HepG2 (cell line): ENCODE data around the gene GOLGA3. TPM values are rescaled to one million over a fixed set of nuclear protein-coding genes. Genes with fewer than 3 reads are reported as not detected.

ENCODE experiments used
- ATAC-seq: fragments of 200-7000 bp; cut with Tn5 transposase; 3 replicates; pipeline ENCODE4 v1.9.1; 2020; ENCODE audit warnings: mild to moderate bottlenecking, moderate library complexity
- BruUV-seq: library from RNA; stranded (reverse); fragments of 400-500 nt; replicated peaks from 2 replicates; lab custom pipeline; 2021; lab: Mats Ljungman, UMichigan
- CTCF ChIA-PET: fragments of 300-600 bp; formaldehyde crosslinking; extraction: SDS; loops from one replicate; lab custom pipeline; 2021; ENCODE audit warnings: low total read pairs, inconsistent platforms, low intra/inter-chr PET ratio; lab: Yijun Ruan, JAX
- POLR2A ChIA-PET: fragments of 350-600 bp; sonication (Branson Sonifier 250); formaldehyde crosslinking; loops from one replicate; lab custom pipeline; 2020; ENCODE audit warnings: antibody characterized with exemption, inconsistent platforms; lab: Yijun Ruan, JAX
- DNase-seq: peaks from one replicate; pipeline ENCODE4 v3.0.0-alpha.2; 2015; ENCODE audit warnings: low spot score
- FAIRE-seq: peaks from 3 replicates; lab custom pipeline; 2011; peaks lifted over from hg19 to GRCh38; lab: Jason Lieb, UNC
- H2AFZ ChIP-seq: one replicate; pipeline ENCODE4 v1.6.1; 2011; ENCODE audit warnings: low read length, inconsistent platforms
- H3K27ac ChIP-seq: fragments of 300-600 bp; 3 replicates; pipeline ENCODE4 v1.8.0; 2011; ENCODE audit warnings: mixed run types, mild to moderate bottlenecking, mixed read lengths, low read length, inconsistent platforms; ENCODE audit not compliant: insufficient read depth; ENCODE audit errors: extremely low read length
- H3K27me3 ChIP-seq, 2 experiments: fragments of 200-600 bp in 1 of 2; 2 replicates in 1 of 2; 3 replicates in 1 of 2; pipeline versions ENCODE4 v1.6.0 to v1.8.0; 2011; ENCODE audit warnings: low read length in 2 of 2, mild to moderate bottlenecking in 2 of 2, moderate library complexity in 2 of 2, inconsistent platforms in 1 of 2; ENCODE audit not compliant: insufficient read depth in 2 of 2, control insufficient read depth in 1 of 2
- H3K36me3 ChIP-seq, 2 experiments: fragments of 200-600 bp in 1 of 2; replicated peaks in 1 of 2; 2 replicates in 1 of 2; 3 replicates in 1 of 2; pipeline versions ENCODE4 v1.5.1 to v1.8.0; 2011; ENCODE audit warnings: low read length in 2 of 2, inconsistent platforms in 1 of 2; ENCODE audit not compliant: insufficient read depth in 2 of 2, control insufficient read depth in 1 of 2
- H3K4me1 ChIP-seq: 2 replicates; pipeline ENCODE4 v1.5.1; 2012; ENCODE audit warnings: low read length, inconsistent platforms; ENCODE audit not compliant: insufficient read depth
- H3K4me2 ChIP-seq: 2 replicates; pipeline ENCODE4 v1.6.0; 2011; ENCODE audit warnings: low read depth, low read length, inconsistent platforms
- H3K4me3 ChIP-seq, 3 experiments: fragments of 200-600 bp in 1 of 3; sonication (generic), shearing (Covaris generic) in 1 of 3; replicated peaks in 1 of 3; 2 replicates each; pipeline ENCODE4 v1.5.1; 2011 to 2016; ENCODE audit warnings: low read length in 3 of 3, inconsistent platforms in 2 of 3, low read depth in 2 of 3, mild to moderate bottlenecking in 2 of 3, control low read depth in 1 of 3, mixed read lengths in 1 of 3; ENCODE audit not compliant: insufficient read depth in 1 of 3
- H3K79me2 ChIP-seq: one replicate; pipeline ENCODE4 v1.6.1; 2011; ENCODE audit warnings: low read length, inconsistent platforms; ENCODE audit not compliant: insufficient read depth
- H3K9ac ChIP-seq: 2 replicates; pipeline ENCODE4 v1.6.0; 2011; ENCODE audit warnings: mild to moderate bottlenecking, low read depth, low read length, inconsistent platforms; ENCODE audit not compliant: insufficient read depth
- H3K9me3 ChIP-seq: 2 replicates; pipeline ENCODE4 v1.5.1; 2012; ENCODE audit warnings: mild to moderate bottlenecking, low read length
- H4K20me1 ChIP-seq: 2 replicates; pipeline ENCODE4 v1.6.0; 2011; ENCODE audit warnings: inconsistent platforms, mild to moderate bottlenecking, low read length, moderate library complexity; ENCODE audit not compliant: insufficient read depth
- CENPX ChIP-seq: sonication (generic); formaldehyde crosslinking; IDR thresholded peaks from 2 replicates; pipeline ENCODE4 v1.9.0; 2021; ENCODE audit warnings: mild to moderate bottlenecking, missing genetic modification reagents, moderate library complexity
- GFI1 ChIP-seq: sonication (generic); formaldehyde crosslinking; IDR thresholded peaks from 2 replicates; pipeline ENCODE4 v1.5.0; 2020; ENCODE audit warnings: missing genetic modification reagents, mild to moderate bottlenecking, borderline replicate concordance
- LCORL ChIP-seq, 2 experiments: fragments of 450-650 bp in 1 of 2; sonication (generic) in 1 of 2; formaldehyde crosslinking in 1 of 2; IDR thresholded peaks; 2 replicates each; pipeline versions ENCODE4 v1.5.0 to v1.6.1; 2017 to 2020; ENCODE audit warnings: antibody characterized with exemption in 1 of 2, missing genetic modification reagents in 1 of 2
- NFE2L1 ChIP-seq: sonication (generic); formaldehyde crosslinking; IDR thresholded peaks from 2 replicates; pipeline ENCODE4 v1.4.0; 2020; ENCODE audit warnings: missing genetic modification reagents, mild to moderate bottlenecking, borderline replicate concordance
- RFXAP ChIP-seq: sonication (generic); formaldehyde crosslinking; IDR thresholded peaks from 2 replicates; pipeline ENCODE4 v1.4.0; 2020; ENCODE audit warnings: missing genetic modification reagents, borderline replicate concordance
- YEATS4 ChIP-seq: sonication (generic); formaldehyde crosslinking; IDR thresholded peaks from 2 replicates; pipeline ENCODE4 v1.4.0; 2020; ENCODE audit warnings: missing genetic modification reagents, borderline replicate concordance
- ZMYM3 ChIP-seq: sonication (generic); formaldehyde crosslinking; IDR thresholded peaks from 2 replicates; pipeline ENCODE4 v1.5.1; 2020; ENCODE audit warnings: mild to moderate bottlenecking, missing genetic modification reagents
- ZNF761 ChIP-seq: sonication (generic); formaldehyde crosslinking; conservative IDR thresholded peaks from 2 replicates; pipeline ENCODE4 v1.4.0; 2020; ENCODE audit warnings: mild to moderate bottlenecking, missing genetic modification reagents
- WGBS: methylation state at CpG from one replicate; pipeline ENCODE4 v1.1.6; 2017; ENCODE audit warnings: low lambda C conversion rate; 5-methylcytosine and 5-hydroxymethylcytosine counted together
- in situ Hi-C: cut with HindIII; loops from 2 replicates; pipeline ENCODE4 v1.10.0; 2017; ENCODE audit warnings: low pct_unique_long_range_greater_than_20kb; ENCODE audit not compliant: extremely low pct_ligation_motif_present
- intact Hi-C: fragments of 100-400 bp; cut with micrococcal nuclease; formaldehyde crosslinking; loops from one replicate; pipeline ENCODE4 v1.10.0; 2022; ENCODE audit not compliant: unreplicated experiment
- polyA plus RNA-seq, 8 experiments: library from polyadenylated mRNA; depleted of rRNA in 3 of 8; stranded (reverse) in 7 of 8; unstranded in 1 of 8; fragments of >200 nt; fragmentation: Illumina TruSeq in 4 of 8; extraction: Trizol in 4 of 8; gene quantifications; 2 replicates each; pipeline versions ENCODE4 v1.2.1 to v1.2.3, GENCODE V29; 2011 to 2016; ENCODE audit warnings: low read depth in 4 of 8, missing spikeins in 1 of 8, mixed read lengths in 1 of 8; ENCODE audit not compliant: insufficient read depth in 1 of 8
- total RNA-seq, 5 experiments: library from RNA; depleted of rRNA; stranded (reverse); fragments of >200 nt; fragmentation: Illumina TruSeq; extraction: Trizol; gene quantifications; 2 replicates each; pipeline ENCODE4 v1.2.3, GENCODE V29; 2016; ENCODE audit warnings: low read depth in 1 of 5
- TF ChIP-seq, protein P1 (sequence below): sonication (generic); formaldehyde crosslinking; IDR thresholded peaks from 2 replicates; pipeline ENCODE4 v1.4.0; 2020; ENCODE audit warnings: missing genetic modification reagents
- TF ChIP-seq, protein P2 (sequence below): fragments of 450-650 bp; IDR thresholded peaks from 2 replicates; pipeline ENCODE4 v1.6.1; 2016
- TF ChIP-seq, protein P3 (sequence below): sonication (generic); formaldehyde crosslinking; IDR thresholded peaks from 2 replicates; pipeline ENCODE4 v1.4.0; 2020; ENCODE audit warnings: missing genetic modification reagents, borderline replicate concordance

The GOLGA3 gene
- total and polyA plus RNA-seq, 2 of the 13 experiments (the other 11 are each of a cell fraction or from before 2014, with no cell fraction given): 22.0 to 43.0 TPM

DNA sequence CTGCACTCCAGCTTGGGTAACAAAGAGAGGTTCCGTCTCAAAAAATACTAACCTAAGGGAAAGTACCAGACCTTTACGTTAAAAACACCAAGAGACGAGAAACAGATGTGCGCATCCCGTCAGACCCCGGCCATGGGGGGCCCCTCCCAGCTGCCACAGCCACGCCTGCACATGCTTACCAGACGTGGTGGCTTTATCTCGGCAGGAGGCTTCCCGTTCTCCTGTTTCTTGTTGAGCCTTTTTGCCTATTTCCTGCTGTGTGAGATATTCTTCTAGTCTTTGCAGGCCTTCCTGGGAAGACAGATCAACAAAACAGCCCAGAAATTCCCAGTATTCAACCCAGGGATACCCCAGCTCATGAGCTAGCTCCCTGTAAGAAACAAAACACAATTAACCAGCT is 94.5 kb downstream of the GOLGA3 start (continued):
- TF ChIP-seq NFE2L1: no peak
- TF ChIP-seq, protein P1, sequence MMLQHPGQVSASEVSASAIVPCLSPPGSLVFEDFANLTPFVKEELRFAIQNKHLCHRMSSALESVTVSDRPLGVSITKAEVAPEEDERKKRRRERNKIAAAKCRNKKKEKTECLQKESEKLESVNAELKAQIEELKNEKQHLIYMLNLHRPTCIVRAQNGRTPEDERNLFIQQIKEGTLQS (CRISPR knock-in tag): no peak
- no peak for TF ChIP-seq GFI1
- no peak for TF ChIP-seq CENPX
- TF ChIP-seq, all 625 proteins: peak for 0

DNA sequence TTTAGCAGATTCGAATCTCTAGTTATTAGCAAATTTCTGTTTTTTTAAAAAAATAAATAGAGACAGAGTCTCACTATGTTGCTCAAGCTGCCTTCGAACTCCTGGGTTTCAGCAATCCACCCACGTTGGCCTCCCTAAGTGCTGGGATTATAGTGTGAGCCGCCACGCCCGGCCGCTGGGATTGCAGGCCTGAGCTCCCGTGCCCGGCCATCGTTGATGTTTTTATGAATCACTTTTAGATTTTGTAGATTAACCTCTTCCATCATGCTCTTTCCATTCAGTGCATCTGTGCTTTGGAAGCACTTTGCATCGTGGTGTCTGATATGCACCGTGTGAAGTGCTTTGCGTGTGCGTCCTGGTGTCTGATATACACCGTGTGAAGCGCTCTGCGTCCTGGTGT is 97.1 kb downstream of the GOLGA3 start:
- intact Hi-C loops (no loop called here), in situ Hi-C loops (no loop called here)
- no peak overlapping the region for H2AFZ ChIP-seq
- BruUV-seq: no TSS peak
- H3K9ac ChIP-seq: no peak overlapping the region
- POLR2A ChIA-PET: no interaction called here
- H3K79me2 ChIP-seq: no peaks in the 10 kb centered on the region
- no peak for ATAC-seq
- H3K27ac ChIP-seq: no peak overlapping the region
- no peaks in the 10 kb centered on the region for H3K4me1 ChIP-seq
- CTCF ChIA-PET: no interaction called here
- H3K9me3 ChIP-seq: no peaks in the 10 kb centered on the region
- peaks cover 29 to 69% of the 10 kb centered on the region in 2 experiments; a peak in 4 of 5 replicates for H3K36me3 ChIP-seq
- no peaks in the 10 kb centered on the region for H3K27me3 ChIP-seq
- 94% methylated on average over 17 of the region's 17 CpGs for WGBS
- no peak for FAIRE-seq
- H3K4me2 ChIP-seq: no peak overlapping the region
- no peak for DNase-seq
- TF ChIP-seq, protein P2, sequence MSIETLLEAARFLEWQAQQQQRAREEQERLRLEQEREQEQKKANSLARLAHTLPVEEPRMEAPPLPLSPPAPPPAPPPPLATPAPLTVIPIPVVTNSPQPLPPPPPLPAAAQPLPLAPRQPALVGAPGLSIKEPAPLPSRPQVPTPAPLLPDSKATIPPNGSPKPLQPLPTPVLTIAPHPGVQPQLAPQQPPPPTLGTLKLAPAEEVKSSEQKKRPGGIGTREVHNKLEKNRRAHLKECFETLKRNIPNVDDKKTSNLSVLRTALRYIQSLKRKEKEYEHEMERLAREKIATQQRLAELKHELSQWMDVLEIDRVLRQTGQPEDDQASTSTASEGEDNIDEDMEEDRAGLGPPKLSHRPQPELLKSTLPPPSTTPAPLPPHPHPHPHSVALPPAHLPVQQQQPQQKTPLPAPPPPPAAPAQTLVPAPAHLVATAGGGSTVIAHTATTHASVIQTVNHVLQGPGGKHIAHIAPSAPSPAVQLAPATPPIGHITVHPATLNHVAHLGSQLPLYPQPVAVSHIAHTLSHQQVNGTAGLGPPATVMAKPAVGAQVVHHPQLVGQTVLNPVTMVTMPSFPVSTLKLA: no peak
- TF ChIP-seq, protein P3, sequence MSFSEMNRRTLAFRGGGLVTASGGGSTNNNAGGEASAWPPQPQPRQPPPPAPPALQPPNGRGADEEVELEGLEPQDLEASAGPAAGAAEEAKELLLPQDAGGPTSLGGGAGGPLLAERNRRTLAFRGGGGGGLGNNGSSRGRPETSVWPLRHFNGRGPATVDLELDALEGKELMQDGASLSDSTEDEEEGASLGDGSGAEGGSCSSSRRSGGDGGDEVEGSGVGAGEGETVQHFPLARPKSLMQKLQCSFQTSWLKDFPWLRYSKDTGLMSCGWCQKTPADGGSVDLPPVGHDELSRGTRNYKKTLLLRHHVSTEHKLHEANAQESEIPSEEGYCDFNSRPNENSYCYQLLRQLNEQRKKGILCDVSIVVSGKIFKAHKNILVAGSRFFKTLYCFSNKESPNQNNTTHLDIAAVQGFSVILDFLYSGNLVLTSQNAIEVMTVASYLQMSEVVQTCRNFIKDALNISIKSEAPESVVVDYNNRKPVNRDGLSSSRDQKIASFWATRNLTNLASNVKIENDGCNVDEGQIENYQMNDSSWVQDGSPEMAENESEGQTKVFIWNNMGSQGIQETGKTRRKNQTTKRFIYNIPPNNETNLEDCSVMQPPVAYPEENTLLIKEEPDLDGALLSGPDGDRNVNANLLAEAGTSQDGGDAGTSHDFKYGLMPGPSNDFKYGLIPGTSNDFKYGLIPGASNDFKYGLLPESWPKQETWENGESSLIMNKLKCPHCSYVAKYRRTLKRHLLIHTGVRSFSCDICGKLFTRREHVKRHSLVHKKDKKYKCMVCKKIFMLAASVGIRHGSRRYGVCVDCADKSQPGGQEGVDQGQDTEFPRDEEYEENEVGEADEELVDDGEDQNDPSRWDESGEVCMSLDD (CRISPR knock-in tag): no peak
- no peak for TF ChIP-seq ZNF761
- no peak for TF ChIP-seq YEATS4
- no peak for TF ChIP-seq ZMYM3 (CRISPR knock-in tag)
- TF ChIP-seq RFXAP: no peak
- TF ChIP-seq LCORL (IDR thresholded peaks at IDR 0.05): no peak
- TF ChIP-seq LCORL (CRISPR knock-in tag; IDR thresholded peaks at IDR 0.05): no peak
- TF ChIP-seq, all 625 proteins: peak for 0
- Histone ChIP-seq H3K4me3 (no peak overlapping the region), H4K20me1 (no peaks in the 10 kb centered on the region)
